HepG2 (cell line): ENCODE results near the gene TMEM139. TPM values are rescaled to one million over a fixed set of nuclear protein-coding genes. Genes with fewer than 3 reads are reported as not detected.

ENCODE experiments used
- ATAC-seq: fragments of 200-7000 bp; cut with Tn5 transposase; 3 replicates; pipeline ENCODE4 v1.9.1; 2020; ENCODE audit warnings: mild to moderate bottlenecking, moderate library complexity
- BruUV-seq: library from RNA; stranded (reverse); fragments of 400-500 nt; replicated peaks from 2 replicates; lab custom pipeline; 2021; lab: Mats Ljungman, UMichigan
- CTCF ChIA-PET: fragments of 300-600 bp; formaldehyde crosslinking; extraction: SDS; loops from one replicate; lab custom pipeline; 2021; ENCODE audit warnings: low total read pairs, inconsistent platforms, low intra/inter-chr PET ratio; lab: Yijun Ruan, JAX
- POLR2A ChIA-PET: fragments of 350-600 bp; sonication (Branson Sonifier 250); formaldehyde crosslinking; loops from one replicate; lab custom pipeline; 2020; ENCODE audit warnings: antibody characterized with exemption, inconsistent platforms; lab: Yijun Ruan, JAX
- DNase-seq: peaks from one replicate; pipeline ENCODE4 v3.0.0-alpha.2; 2015; ENCODE audit warnings: low spot score
- FAIRE-seq: peaks from 3 replicates; lab custom pipeline; 2011; peaks lifted over from hg19 to GRCh38; lab: Jason Lieb, UNC
- H2AFZ ChIP-seq: one replicate; pipeline ENCODE4 v1.6.1; 2011; ENCODE audit warnings: low read length, inconsistent platforms
- H3K27ac ChIP-seq: fragments of 300-600 bp; 3 replicates; pipeline ENCODE4 v1.8.0; 2011; ENCODE audit warnings: mixed run types, mild to moderate bottlenecking, mixed read lengths, low read length, inconsistent platforms; ENCODE audit not compliant: insufficient read depth; ENCODE audit errors: extremely low read length
- H3K27me3 ChIP-seq, 2 experiments: fragments of 200-600 bp in 1 of 2; 2 replicates in 1 of 2; 3 replicates in 1 of 2; pipeline versions ENCODE4 v1.6.0 to v1.8.0; 2011; ENCODE audit warnings: low read length in 2 of 2, mild to moderate bottlenecking in 2 of 2, moderate library complexity in 2 of 2, inconsistent platforms in 1 of 2; ENCODE audit not compliant: insufficient read depth in 2 of 2, control insufficient read depth in 1 of 2
- H3K36me3 ChIP-seq, 2 experiments: fragments of 200-600 bp in 1 of 2; replicated peaks in 1 of 2; 2 replicates in 1 of 2; 3 replicates in 1 of 2; pipeline versions ENCODE4 v1.5.1 to v1.8.0; 2011; ENCODE audit warnings: low read length in 2 of 2, inconsistent platforms in 1 of 2; ENCODE audit not compliant: insufficient read depth in 2 of 2, control insufficient read depth in 1 of 2
- H3K4me1 ChIP-seq: 2 replicates; pipeline ENCODE4 v1.5.1; 2012; ENCODE audit warnings: low read length, inconsistent platforms; ENCODE audit not compliant: insufficient read depth
- H3K4me2 ChIP-seq: 2 replicates; pipeline ENCODE4 v1.6.0; 2011; ENCODE audit warnings: low read depth, low read length, inconsistent platforms
- H3K4me3 ChIP-seq, 3 experiments: fragments of 200-600 bp in 1 of 3; sonication (generic), shearing (Covaris generic) in 1 of 3; replicated peaks in 1 of 3; 2 replicates each; pipeline ENCODE4 v1.5.1; 2011 to 2016; ENCODE audit warnings: low read length in 3 of 3, inconsistent platforms in 2 of 3, low read depth in 2 of 3, mild to moderate bottlenecking in 2 of 3, control low read depth in 1 of 3, mixed read lengths in 1 of 3; ENCODE audit not compliant: insufficient read depth in 1 of 3
- H3K79me2 ChIP-seq: one replicate; pipeline ENCODE4 v1.6.1; 2011; ENCODE audit warnings: low read length, inconsistent platforms; ENCODE audit not compliant: insufficient read depth
- H3K9ac ChIP-seq: 2 replicates; pipeline ENCODE4 v1.6.0; 2011; ENCODE audit warnings: mild to moderate bottlenecking, low read depth, low read length, inconsistent platforms; ENCODE audit not compliant: insufficient read depth
- H3K9me3 ChIP-seq: 2 replicates; pipeline ENCODE4 v1.5.1; 2012; ENCODE audit warnings: mild to moderate bottlenecking, low read length
- H4K20me1 ChIP-seq: 2 replicates; pipeline ENCODE4 v1.6.0; 2011; ENCODE audit warnings: inconsistent platforms, mild to moderate bottlenecking, low read length, moderate library complexity; ENCODE audit not compliant: insufficient read depth
- CREB1 ChIP-seq, 2 experiments: fragments of 450-650 bp in 1 of 2; IDR thresholded peaks; 2 replicates each; pipeline ENCODE4 v1.6.1; 2016 to 2017; ENCODE audit warnings: control low read depth in 1 of 2, mild to moderate bottlenecking in 1 of 2, missing compliant biosample characterization in 1 of 2, missing genetic modification characterization in 1 of 2
- FOXK1 ChIP-seq: sonication (generic); formaldehyde crosslinking; IDR thresholded peaks from 2 replicates; pipeline ENCODE4 v1.4.0; 2020; ENCODE audit warnings: low read depth, missing genetic modification reagents, borderline replicate concordance
- KAT2B ChIP-seq: fragments of 150-350 bp; IDR thresholded peaks from 2 replicates; pipeline ENCODE4 v1.6.1; 2014; ENCODE audit warnings: low read depth, low read length, borderline replicate concordance
- MAFK ChIP-seq, 2 experiments: IDR thresholded peaks in 1 of 2; conservative IDR thresholded peaks in 1 of 2; 2 replicates each; pipeline ENCODE4 v1.6.1; 2011; ENCODE audit warnings: improper control_type of control experiment in 2 of 2, low read length in 2 of 2
- MXD4 ChIP-seq: IDR thresholded peaks from 2 replicates; pipeline ENCODE4 v1.6.1; 2016; ENCODE audit warnings: mild to moderate bottlenecking, missing biosample characterization, missing genetic modification reagents
- TBP ChIP-seq: sonication (generic); formaldehyde crosslinking; IDR thresholded peaks from 2 replicates; pipeline ENCODE4 v1.5.0; 2020; ENCODE audit warnings: missing genetic modification reagents
- THAP11 ChIP-seq: IDR thresholded peaks from 2 replicates; pipeline ENCODE4 v1.6.1; 2016; ENCODE audit warnings: missing biosample characterization, missing genetic modification reagents
- ZBTB38 ChIP-seq: sonication (generic); formaldehyde crosslinking; IDR thresholded peaks from 2 replicates; pipeline ENCODE4 v1.5.1; 2020; ENCODE audit warnings: mild to moderate bottlenecking, missing genetic modification reagents
- ZNF382 ChIP-seq: sonication (generic); formaldehyde crosslinking; IDR thresholded peaks from 2 replicates; pipeline ENCODE4 v1.5.0; 2020; ENCODE audit warnings: missing genetic modification reagents, mild to moderate bottlenecking, borderline replicate concordance
- ZNF432 ChIP-seq: sonication (generic); formaldehyde crosslinking; IDR thresholded peaks from 2 replicates; pipeline ENCODE4 v1.5.0; 2020; ENCODE audit warnings: missing genetic modification reagents, mild to moderate bottlenecking, borderline replicate concordance
- ZNF451 ChIP-seq: sonication (generic); formaldehyde crosslinking; IDR thresholded peaks from 2 replicates; pipeline ENCODE4 v1.5.0; 2020; ENCODE audit warnings: mild to moderate bottlenecking, missing genetic modification reagents
- ZNF547 ChIP-seq: sonication (generic); formaldehyde crosslinking; IDR thresholded peaks from 2 replicates; pipeline ENCODE4 v1.5.1; 2020; ENCODE audit warnings: mild to moderate bottlenecking, missing genetic modification reagents
- ZNF563 ChIP-seq: sonication (generic); formaldehyde crosslinking; IDR thresholded peaks from 2 replicates; pipeline ENCODE4 v1.8.0; 2022; ENCODE audit warnings: mild to moderate bottlenecking, moderate library complexity, missing genetic modification reagents
- ZNF577 ChIP-seq: sonication (generic); formaldehyde crosslinking; IDR thresholded peaks from 2 replicates; pipeline ENCODE4 v1.4.0; 2020; ENCODE audit warnings: mild to moderate bottlenecking, low read depth, missing genetic modification reagents, borderline replicate concordance
- WGBS: methylation state at CpG from one replicate; pipeline ENCODE4 v1.1.6; 2017; ENCODE audit warnings: low lambda C conversion rate; 5-methylcytosine and 5-hydroxymethylcytosine counted together
- in situ Hi-C: cut with HindIII; loops from 2 replicates; pipeline ENCODE4 v1.10.0; 2017; ENCODE audit warnings: low pct_unique_long_range_greater_than_20kb; ENCODE audit not compliant: extremely low pct_ligation_motif_present
- intact Hi-C: fragments of 100-400 bp; cut with micrococcal nuclease; formaldehyde crosslinking; loops from one replicate; pipeline ENCODE4 v1.10.0; 2022; ENCODE audit not compliant: unreplicated experiment
- polyA plus RNA-seq, 8 experiments: library from polyadenylated mRNA; depleted of rRNA in 3 of 8; stranded (reverse) in 7 of 8; unstranded in 1 of 8; fragments of >200 nt; fragmentation: Illumina TruSeq in 4 of 8; extraction: Trizol in 4 of 8; gene quantifications; 2 replicates each; pipeline versions ENCODE4 v1.2.1 to v1.2.3, GENCODE V29; 2011 to 2016; ENCODE audit warnings: low read depth in 4 of 8, missing spikeins in 1 of 8, mixed read lengths in 1 of 8; ENCODE audit not compliant: insufficient read depth in 1 of 8
- total RNA-seq, 5 experiments: library from RNA; depleted of rRNA; stranded (reverse); fragments of >200 nt; fragmentation: Illumina TruSeq; extraction: Trizol; gene quantifications; 2 replicates each; pipeline ENCODE4 v1.2.3, GENCODE V29; 2016; ENCODE audit warnings: low read depth in 1 of 5
- TF ChIP-seq, protein P1 (sequence below): IDR thresholded peaks from 2 replicates; pipeline ENCODE4 v1.6.1; 2016; ENCODE audit warnings: missing compliant biosample characterization, missing genetic modification reagents, borderline replicate concordance
- TF ChIP-seq, protein P2 (sequence below): IDR thresholded peaks from 2 replicates; pipeline ENCODE4 v1.4.0; 2020; ENCODE audit warnings: mild to moderate bottlenecking, missing genetic modification reagents
- TF ChIP-seq, protein P3 (sequence below): IDR thresholded peaks from 2 replicates; pipeline ENCODE4 v1.6.1; 2016; ENCODE audit warnings: control low read depth
- TF ChIP-seq, protein P4 (sequence below): sonication (generic); formaldehyde crosslinking; IDR thresholded peaks from 2 replicates; pipeline ENCODE4 v1.8.1; 2023; ENCODE audit warnings: missing genetic modification reagents, inconsistent platforms, borderline replicate concordance

The TMEM139 gene
- total and polyA plus RNA-seq, 2 of the 13 experiments (the other 11 are each of a cell fraction or from before 2014, with no cell fraction given): 7.9 to 14.0 TPM

DNA sequence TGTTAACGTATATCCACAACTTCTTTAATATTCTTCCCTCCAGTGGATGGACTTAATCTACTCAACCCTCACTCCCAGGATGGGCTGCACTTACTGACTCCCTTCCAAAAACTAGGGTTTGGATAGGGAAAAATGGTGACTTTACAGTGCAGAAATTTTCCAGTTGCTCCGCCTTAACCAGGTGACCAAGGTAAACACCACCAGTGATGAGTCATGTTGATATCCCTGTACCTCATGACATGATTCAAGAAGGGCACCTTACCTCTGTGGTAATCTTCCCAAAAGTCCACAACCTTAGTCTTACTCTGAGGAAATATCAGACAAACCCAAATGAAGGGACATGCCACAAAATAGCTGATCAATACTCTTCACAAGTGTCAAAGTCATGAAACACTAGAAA is 25.0 kb upstream of the TMEM139 start:
- WGBS: 40% methylated on average over 2 of the region's 2 CpGs
- in situ Hi-C loops (no loop called here), intact Hi-C loops (no loop called here)
- Histone ChIP-seq H3K4me2 (no peak overlapping the region), H3K4me1 (peaks cover 32% of the 10 kb centered on the region), H4K20me1 (no peaks in the 10 kb centered on the region), H3K9me3 (no peaks in the 10 kb centered on the region), H3K9ac (no peak overlapping the region), H3K79me2 (peaks cover 10% of the 10 kb centered on the region), H3K27me3 (no peaks in the 10 kb centered on the region; a peak in 1 of 5 replicates), H2AFZ (no peak overlapping the region), H3K36me3 (no peaks in the 10 kb centered on the region), H3K4me3 (no peak overlapping the region), H3K27ac (no peak overlapping the region)
- ATAC-seq (no peak), FAIRE-seq (no peak), DNase-seq (peak; percentile 30)
- ChIA-PET POLR2A (no interaction called here), CTCF (no interaction called here)
- no TSS peak for BruUV-seq
- TF ChIP-seq, protein P1, sequence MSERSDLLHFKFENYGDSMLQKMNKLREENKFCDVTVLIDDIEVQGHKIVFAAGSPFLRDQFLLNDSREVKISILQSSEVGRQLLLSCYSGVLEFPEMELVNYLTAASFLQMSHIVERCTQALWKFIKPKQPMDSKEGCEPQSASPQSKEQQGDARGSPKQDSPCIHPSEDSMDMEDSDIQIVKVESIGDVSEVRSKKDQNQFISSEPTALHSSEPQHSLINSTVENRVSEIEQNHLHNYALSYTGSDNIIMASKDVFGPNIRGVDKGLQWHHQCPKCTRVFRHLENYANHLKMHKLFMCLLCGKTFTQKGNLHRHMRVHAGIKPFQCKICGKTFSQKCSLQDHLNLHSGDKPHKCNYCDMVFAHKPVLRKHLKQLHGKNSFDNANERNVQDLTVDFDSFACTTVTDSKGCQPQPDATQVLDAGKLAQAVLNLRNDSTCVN (CRISPR knock-in tag): no peak
- no peak for TF ChIP-seq ZNF451 (CRISPR knock-in tag)
- TF ChIP-seq MXD4 (CRISPR knock-in tag): no peak
- TF ChIP-seq ZNF382 (CRISPR knock-in tag): no peak
- TF ChIP-seq ZNF563 (CRISPR knock-in tag): no peak
- no peak for TF ChIP-seq THAP11 (CRISPR knock-in tag)
- peak; percentile 56; the same call in 1 of the 2 replicates for TF ChIP-seq FOXK1 (CRISPR knock-in tag)
- no peak for TF ChIP-seq ZNF432
- TF ChIP-seq ZNF547 (CRISPR knock-in tag): no peak
- TF ChIP-seq KAT2B: no peak
- TF ChIP-seq ZNF577 (CRISPR knock-in tag): no peak
- TF ChIP-seq, protein P2, sequence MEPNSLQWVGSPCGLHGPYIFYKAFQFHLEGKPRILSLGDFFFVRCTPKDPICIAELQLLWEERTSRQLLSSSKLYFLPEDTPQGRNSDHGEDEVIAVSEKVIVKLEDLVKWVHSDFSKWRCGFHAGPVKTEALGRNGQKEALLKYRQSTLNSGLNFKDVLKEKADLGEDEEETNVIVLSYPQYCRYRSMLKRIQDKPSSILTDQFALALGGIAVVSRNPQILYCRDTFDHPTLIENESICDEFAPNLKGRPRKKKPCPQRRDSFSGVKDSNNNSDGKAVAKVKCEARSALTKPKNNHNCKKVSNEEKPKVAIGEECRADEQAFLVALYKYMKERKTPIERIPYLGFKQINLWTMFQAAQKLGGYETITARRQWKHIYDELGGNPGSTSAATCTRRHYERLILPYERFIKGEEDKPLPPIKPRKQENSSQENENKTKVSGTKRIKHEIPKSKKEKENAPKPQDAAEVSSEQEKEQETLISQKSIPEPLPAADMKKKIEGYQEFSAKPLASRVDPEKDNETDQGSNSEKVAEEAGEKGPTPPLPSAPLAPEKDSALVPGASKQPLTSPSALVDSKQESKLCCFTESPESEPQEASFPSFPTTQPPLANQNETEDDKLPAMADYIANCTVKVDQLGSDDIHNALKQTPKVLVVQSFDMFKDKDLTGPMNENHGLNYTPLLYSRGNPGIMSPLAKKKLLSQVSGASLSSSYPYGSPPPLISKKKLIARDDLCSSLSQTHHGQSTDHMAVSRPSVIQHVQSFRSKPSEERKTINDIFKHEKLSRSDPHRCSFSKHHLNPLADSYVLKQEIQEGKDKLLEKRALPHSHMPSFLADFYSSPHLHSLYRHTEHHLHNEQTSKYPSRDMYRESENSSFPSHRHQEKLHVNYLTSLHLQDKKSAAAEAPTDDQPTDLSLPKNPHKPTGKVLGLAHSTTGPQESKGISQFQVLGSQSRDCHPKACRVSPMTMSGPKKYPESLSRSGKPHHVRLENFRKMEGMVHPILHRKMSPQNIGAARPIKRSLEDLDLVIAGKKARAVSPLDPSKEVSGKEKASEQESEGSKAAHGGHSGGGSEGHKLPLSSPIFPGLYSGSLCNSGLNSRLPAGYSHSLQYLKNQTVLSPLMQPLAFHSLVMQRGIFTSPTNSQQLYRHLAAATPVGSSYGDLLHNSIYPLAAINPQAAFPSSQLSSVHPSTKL (CRISPR knock-in tag): 0 out of 2 replicates have a peak, but pooled peaks have one; percentile 15
- TF ChIP-seq MAFK (conservative IDR thresholded peaks at IDR 0.05 in 1 of 2, IDR thresholded peaks at IDR 0.05 in 1 of 2; ENCODE audit: low read length in 2 of 2): no peak
- TF ChIP-seq ZBTB38: no peak
- no peak for TF ChIP-seq CREB1 (IDR thresholded peaks at IDR 0.05)
- peak; percentile 31; the same call in 1 of the 2 replicates for TF ChIP-seq CREB1 (CRISPR knock-in tag; IDR thresholded peaks at IDR 0.05)
- TF ChIP-seq, protein P3, sequence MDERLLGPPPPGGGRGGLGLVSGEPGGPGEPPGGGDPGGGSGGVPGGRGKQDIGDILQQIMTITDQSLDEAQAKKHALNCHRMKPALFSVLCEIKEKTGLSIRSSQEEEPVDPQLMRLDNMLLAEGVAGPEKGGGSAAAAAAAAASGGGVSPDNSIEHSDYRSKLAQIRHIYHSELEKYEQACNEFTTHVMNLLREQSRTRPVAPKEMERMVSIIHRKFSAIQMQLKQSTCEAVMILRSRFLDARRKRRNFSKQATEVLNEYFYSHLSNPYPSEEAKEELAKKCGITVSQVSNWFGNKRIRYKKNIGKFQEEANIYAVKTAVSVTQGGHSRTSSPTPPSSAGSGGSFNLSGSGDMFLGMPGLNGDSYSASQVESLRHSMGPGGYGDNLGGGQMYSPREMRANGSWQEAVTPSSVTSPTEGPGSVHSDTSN (CRISPR knock-in tag): no peak
- TF ChIP-seq TBP (CRISPR knock-in tag): no peak
- TF ChIP-seq, protein P4, sequence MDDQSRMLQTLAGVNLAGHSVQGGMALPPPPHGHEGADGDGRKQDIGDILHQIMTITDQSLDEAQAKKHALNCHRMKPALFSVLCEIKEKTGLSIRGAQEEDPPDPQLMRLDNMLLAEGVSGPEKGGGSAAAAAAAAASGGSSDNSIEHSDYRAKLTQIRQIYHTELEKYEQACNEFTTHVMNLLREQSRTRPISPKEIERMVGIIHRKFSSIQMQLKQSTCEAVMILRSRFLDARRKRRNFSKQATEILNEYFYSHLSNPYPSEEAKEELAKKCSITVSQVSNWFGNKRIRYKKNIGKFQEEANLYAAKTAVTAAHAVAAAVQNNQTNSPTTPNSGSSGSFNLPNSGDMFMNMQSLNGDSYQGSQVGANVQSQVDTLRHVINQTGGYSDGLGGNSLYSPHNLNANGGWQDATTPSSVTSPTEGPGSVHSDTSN (CRISPR knock-in tag): no peak
